ENCODE measurements around the gene RALGDS.

Gene RALGDS

DNA sequence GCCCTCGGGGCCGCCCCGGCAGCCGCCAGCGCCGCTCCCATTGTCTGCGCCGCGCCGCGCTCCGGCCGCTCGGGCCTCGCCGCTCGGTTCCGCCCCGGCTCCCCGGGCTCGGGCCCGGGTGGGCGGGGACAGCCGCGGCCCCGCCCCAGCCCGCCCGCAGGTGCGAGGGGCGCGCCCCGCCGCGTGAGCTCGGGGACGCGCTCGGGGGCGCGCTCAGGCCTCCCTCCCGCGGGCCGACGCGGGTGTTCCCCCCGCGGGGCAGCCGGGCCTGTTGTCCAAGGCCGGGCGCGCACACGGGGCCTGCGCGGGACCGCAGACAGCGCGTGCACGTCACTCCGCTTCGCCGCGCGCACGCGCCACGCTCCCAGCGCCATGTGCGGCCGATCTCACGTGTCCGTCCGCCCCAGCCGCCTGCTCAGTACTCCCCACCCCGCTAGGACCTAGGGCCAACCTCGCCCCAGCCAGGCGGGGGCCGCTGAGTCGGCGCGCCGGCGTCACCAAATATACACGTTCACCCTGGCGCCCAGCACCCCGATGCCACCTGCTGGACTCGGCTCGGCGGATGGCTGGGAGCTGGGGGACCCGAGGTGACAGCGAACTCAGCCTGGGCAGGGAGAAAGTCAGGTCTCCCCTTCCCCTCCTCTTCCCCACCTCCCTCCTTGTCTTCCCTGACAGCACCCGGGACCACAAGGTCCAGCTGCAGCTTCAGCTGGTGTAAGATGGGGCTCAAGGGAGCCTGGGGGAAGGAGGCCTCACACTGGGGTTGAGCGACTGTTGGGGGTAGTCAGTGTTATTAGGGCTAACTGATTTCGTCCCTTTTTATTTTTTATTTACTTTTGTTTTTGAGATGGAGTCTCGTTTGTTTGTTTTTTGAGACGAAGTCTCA, 28.3 kb upstream of the RALGDS start (continued):
- TF ChIP-seq ZNF292 (tag by site-specific recombination; IDR thresholded peaks at IDR 0.05; ENCODE audit: borderline replicate concordance, low read depth) (no peak), GLIS1 (tag by site-specific recombination; IDR thresholded peaks at IDR 0.05) (peak; percentile 78), ZNF426 (tag by site-specific recombination; IDR thresholded peaks at IDR 0.05) (no peak), ZNF223 (tag by site-specific recombination; IDR thresholded peaks at IDR 0.05) (no peak), ZNF175 (tag by site-specific recombination; IDR thresholded peaks at IDR 0.05) (no peak), ZBTB48 (tag by site-specific recombination; IDR thresholded peaks at IDR 0.05) (no peak; the same call in 1 of the 2 replicates), ZNF221 (tag by site-specific recombination; IDR thresholded peaks at IDR 0.05; ENCODE audit: borderline replicate concordance) (no peak), OSR2 (tag by site-specific recombination; IDR thresholded peaks at IDR 0.05) (no peak), ZNF132 (tag by site-specific recombination; IDR thresholded peaks at IDR 0.05; ENCODE audit: borderline replicate concordance) (no peak), ZNF140 (tag by site-specific recombination; IDR thresholded peaks at IDR 0.05) (no peak), ZNF585B (tag by site-specific recombination; IDR thresholded peaks at IDR 0.05) (no peak), ZNF324 (tag by site-specific recombination; IDR thresholded peaks at IDR 0.05) (no peak), ZNF549 (tag by site-specific recombination; IDR thresholded peaks at IDR 0.05) (no peak), ZNF544 (tag by site-specific recombination; IDR thresholded peaks at IDR 0.05) (no peak), ZNF133 (tag by site-specific recombination; IDR thresholded peaks at IDR 0.05) (no peak), ZNF202 (tag by site-specific recombination; IDR thresholded peaks at IDR 0.05; ENCODE audit: borderline replicate concordance) (no peak), ZNF623 (tag by site-specific recombination; IDR thresholded peaks at IDR 0.05) (no peak), ZNF654 (tag by site-specific recombination; IDR thresholded peaks at IDR 0.05; ENCODE audit: low read depth) (no peak), MEIS1 (CRISPR knock-in tag; IDR thresholded peaks at IDR 0.05; ENCODE audit: borderline replicate concordance) (no peak), ZNF624 (tag by site-specific recombination; IDR thresholded peaks at IDR 0.05) (no peak), ZNF404 (tag by site-specific recombination; IDR thresholded peaks at IDR 0.05) (no peak), ZNF621 (tag by site-specific recombination; IDR thresholded peaks at IDR 0.05) (no peak), REPIN1 (tag by site-specific recombination; IDR thresholded peaks at IDR 0.05; ENCODE audit: low read depth) (no peak)
- TF ChIP-seq, protein P1, sequence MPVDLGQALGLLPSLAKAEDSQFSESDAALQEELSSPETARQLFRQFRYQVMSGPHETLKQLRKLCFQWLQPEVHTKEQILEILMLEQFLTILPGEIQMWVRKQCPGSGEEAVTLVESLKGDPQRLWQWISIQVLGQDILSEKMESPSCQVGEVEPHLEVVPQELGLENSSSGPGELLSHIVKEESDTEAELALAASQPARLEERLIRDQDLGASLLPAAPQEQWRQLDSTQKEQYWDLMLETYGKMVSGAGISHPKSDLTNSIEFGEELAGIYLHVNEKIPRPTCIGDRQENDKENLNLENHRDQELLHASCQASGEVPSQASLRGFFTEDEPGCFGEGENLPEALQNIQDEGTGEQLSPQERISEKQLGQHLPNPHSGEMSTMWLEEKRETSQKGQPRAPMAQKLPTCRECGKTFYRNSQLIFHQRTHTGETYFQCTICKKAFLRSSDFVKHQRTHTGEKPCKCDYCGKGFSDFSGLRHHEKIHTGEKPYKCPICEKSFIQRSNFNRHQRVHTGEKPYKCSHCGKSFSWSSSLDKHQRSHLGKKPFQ (tag by site-specific recombination; IDR thresholded peaks at IDR 0.05), result no peak
- TF ChIP-seq, protein P2, sequence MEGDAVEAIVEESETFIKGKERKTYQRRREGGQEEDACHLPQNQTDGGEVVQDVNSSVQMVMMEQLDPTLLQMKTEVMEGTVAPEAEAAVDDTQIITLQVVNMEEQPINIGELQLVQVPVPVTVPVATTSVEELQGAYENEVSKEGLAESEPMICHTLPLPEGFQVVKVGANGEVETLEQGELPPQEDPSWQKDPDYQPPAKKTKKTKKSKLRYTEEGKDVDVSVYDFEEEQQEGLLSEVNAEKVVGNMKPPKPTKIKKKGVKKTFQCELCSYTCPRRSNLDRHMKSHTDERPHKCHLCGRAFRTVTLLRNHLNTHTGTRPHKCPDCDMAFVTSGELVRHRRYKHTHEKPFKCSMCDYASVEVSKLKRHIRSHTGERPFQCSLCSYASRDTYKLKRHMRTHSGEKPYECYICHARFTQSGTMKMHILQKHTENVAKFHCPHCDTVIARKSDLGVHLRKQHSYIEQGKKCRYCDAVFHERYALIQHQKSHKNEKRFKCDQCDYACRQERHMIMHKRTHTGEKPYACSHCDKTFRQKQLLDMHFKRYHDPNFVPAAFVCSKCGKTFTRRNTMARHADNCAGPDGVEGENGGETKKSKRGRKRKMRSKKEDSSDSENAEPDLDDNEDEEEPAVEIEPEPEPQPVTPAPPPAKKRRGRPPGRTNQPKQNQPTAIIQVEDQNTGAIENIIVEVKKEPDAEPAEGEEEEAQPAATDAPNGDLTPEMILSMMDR (tag by site-specific recombination; IDR thresholded peaks at IDR 0.05), result peak; percentile 96
- TF ChIP-seq, protein P3, sequence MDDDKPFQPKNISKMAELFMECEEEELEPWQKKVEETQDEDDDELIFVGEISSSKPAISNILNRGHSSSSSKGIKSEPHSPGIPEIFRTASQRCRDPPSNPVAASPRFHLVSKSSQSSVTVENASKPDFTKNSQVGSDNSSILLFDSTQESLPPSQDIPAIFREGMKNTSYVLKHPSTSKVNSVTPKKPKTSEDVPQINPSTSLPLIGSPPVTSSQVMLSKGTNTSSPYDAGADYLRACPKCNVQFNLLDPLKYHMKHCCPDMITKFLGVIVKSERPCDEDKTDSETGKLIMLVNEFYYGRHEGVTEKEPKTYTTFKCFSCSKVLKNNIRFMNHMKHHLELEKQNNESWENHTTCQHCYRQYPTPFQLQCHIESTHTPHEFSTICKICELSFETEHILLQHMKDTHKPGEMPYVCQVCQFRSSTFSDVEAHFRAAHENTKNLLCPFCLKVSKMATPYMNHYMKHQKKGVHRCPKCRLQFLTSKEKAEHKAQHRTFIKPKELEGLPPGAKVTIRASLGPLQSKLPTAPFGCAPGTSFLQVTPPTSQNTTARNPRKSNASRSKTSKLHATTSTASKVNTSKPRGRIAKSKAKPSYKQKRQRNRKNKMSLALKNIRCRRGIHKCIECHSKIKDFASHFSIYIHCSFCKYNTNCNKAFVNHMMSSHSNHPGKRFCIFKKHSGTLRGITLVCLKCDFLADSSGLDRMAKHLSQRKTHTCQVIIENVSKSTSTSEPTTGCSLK (tag by site-specific recombination; IDR thresholded peaks at IDR 0.05), result no peak
- TF ChIP-seq, protein P4, sequence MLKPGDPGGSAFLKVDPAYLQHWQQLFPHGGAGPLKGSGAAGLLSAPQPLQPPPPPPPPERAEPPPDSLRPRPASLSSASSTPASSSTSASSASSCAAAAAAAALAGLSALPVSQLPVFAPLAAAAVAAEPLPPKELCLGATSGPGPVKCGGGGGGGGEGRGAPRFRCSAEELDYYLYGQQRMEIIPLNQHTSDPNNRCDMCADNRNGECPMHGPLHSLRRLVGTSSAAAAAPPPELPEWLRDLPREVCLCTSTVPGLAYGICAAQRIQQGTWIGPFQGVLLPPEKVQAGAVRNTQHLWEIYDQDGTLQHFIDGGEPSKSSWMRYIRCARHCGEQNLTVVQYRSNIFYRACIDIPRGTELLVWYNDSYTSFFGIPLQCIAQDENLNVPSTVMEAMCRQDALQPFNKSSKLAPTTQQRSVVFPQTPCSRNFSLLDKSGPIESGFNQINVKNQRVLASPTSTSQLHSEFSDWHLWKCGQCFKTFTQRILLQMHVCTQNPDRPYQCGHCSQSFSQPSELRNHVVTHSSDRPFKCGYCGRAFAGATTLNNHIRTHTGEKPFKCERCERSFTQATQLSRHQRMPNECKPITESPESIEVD (tag by site-specific recombination; IDR thresholded peaks at IDR 0.05), result no peak
- TF ChIP-seq, protein P5, sequence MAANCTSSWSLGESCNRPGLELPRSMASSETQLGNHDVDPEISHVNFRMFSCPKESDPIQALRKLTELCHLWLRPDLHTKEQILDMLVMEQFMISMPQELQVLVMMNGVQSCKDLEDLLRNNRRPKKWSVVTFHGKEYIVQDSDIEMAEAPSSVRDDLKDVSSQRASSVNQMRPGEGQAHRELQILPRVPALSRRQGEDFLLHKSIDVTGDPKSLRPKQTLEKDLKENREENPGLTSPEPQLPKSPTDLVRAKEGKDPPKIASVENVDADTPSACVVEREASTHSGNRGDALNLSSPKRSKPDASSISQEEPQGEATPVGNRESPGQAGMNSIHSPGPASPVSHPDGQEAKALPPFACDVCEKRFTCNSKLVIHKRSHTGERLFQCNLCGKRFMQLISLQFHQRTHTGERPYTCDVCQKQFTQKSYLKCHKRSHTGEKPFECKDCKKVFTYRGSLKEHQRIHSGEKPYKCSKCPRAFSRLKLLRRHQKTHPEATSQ (tag by site-specific recombination; IDR thresholded peaks at IDR 0.05), result peak; percentile 61; the same call in 1 of the 2 replicates
- TF ChIP-seq, protein P6, sequence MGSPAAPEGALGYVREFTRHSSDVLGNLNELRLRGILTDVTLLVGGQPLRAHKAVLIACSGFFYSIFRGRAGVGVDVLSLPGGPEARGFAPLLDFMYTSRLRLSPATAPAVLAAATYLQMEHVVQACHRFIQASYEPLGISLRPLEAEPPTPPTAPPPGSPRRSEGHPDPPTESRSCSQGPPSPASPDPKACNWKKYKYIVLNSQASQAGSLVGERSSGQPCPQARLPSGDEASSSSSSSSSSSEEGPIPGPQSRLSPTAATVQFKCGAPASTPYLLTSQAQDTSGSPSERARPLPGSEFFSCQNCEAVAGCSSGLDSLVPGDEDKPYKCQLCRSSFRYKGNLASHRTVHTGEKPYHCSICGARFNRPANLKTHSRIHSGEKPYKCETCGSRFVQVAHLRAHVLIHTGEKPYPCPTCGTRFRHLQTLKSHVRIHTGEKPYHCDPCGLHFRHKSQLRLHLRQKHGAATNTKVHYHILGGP (tag by site-specific recombination; IDR thresholded peaks at IDR 0.05), result no peak
